CD4-positive, alpha-beta memory T cell (primary cell): Measurements from ENCODE around the gene HTR6. TPM values are rescaled to one million over a fixed set of nuclear protein-coding genes. Genes with fewer than 3 reads are reported as not detected.
A peak's percentile ranks its signal among the peaks of the same experiment; 100 is the strongest.

Source experiments
- CTCF ChIA-PET: fragments of 350-600 bp; sonication (Branson Sonifier 250); formaldehyde crosslinking; loops from one replicate; lab custom pipeline; 2021; ENCODE audit warnings: inconsistent platforms; ENCODE audit not compliant: partially characterized antibody; lab: Charles Lee
- POLR2A ChIA-PET: fragments of 350-600 bp; sonication (Branson Sonifier 250); formaldehyde crosslinking; loops from one replicate; lab custom pipeline; 2021; ENCODE audit not compliant: partially characterized antibody; lab: Charles Lee
- DNase-seq, 5 donors: peaks; one replicate each; pipeline versions ENCODE4 v3.0.0 to v3.0.0-alpha.2; 2020 to 2022; ENCODE audit warnings: mixed read lengths in 1 of 5
- H3K27ac ChIP-seq: one replicate; pipeline ENCODE4 v1.7.0; 2013; ENCODE audit warnings: low read depth, low read length
- H3K27me3 ChIP-seq: 2 replicates; pipeline ENCODE4 v1.7.0; 2013; ENCODE audit warnings: mild to moderate bottlenecking, low read length, moderate library complexity; ENCODE audit not compliant: insufficient read depth
- H3K36me3 ChIP-seq: 2 replicates; pipeline ENCODE4 v1.7.0; 2013; ENCODE audit warnings: mild to moderate bottlenecking, low read length, moderate library complexity; ENCODE audit not compliant: insufficient read depth
- H3K4me1 ChIP-seq: 2 replicates; pipeline ENCODE4 v1.7.0; 2013; ENCODE audit warnings: mild to moderate bottlenecking, low read length, moderate library complexity; ENCODE audit not compliant: insufficient read depth
- H3K4me3 ChIP-seq, 2 donors: one replicate each; pipeline ENCODE4 v1.7.0; 2013; ENCODE audit warnings: low read length in 2 of 2, mild to moderate bottlenecking in 1 of 2
- H3K9me3 ChIP-seq, 2 donors: one replicate each; pipeline ENCODE4 v1.7.0; 2013; ENCODE audit warnings: low read length in 2 of 2, control low read depth in 1 of 2; ENCODE audit not compliant: control insufficient read depth in 1 of 2
- H3K27ac Mint-ChIP-seq, 7 donors: one replicate each; pipeline ENCODE4 v1.8.0; 2020 to 2021; ENCODE audit warnings: mixed read lengths in 7 of 7, mild to moderate bottlenecking in 6 of 7, inconsistent platforms in 3 of 7, moderate library complexity in 3 of 7
- H3K27me3 Mint-ChIP-seq, 2 donors: one replicate each; pipeline ENCODE4 v1.8.0; 2020 to 2021; ENCODE audit warnings: mixed read lengths in 2 of 2
- H3K36me3 Mint-ChIP-seq, 2 donors: one replicate each; pipeline ENCODE4 v1.8.0; 2020 to 2021; ENCODE audit warnings: mixed read lengths in 2 of 2, inconsistent platforms in 1 of 2, mild to moderate bottlenecking in 1 of 2
- H3K4me1 Mint-ChIP-seq, 4 donors: one replicate each; pipeline ENCODE4 v1.8.0; 2020 to 2021; ENCODE audit warnings: mixed read lengths in 4 of 4, mild to moderate bottlenecking in 1 of 4
- H3K4me3 Mint-ChIP-seq, 8 donors: one replicate each; pipeline ENCODE4 v1.8.0; 2020 to 2021; ENCODE audit warnings: mixed read lengths in 8 of 8, mild to moderate bottlenecking in 7 of 8, moderate library complexity in 6 of 8, inconsistent platforms in 3 of 8
- H3K9me3 Mint-ChIP-seq, 8 donors: one replicate each; pipeline ENCODE4 v1.8.0; 2020 to 2021; ENCODE audit warnings: mixed read lengths in 8 of 8, mild to moderate bottlenecking in 5 of 8, inconsistent platforms in 3 of 8, moderate library complexity in 1 of 8
- intact Hi-C: fragments of 100-400 bp; cut with micrococcal nuclease; formaldehyde crosslinking; loops from one replicate; pipeline ENCODE4 v1.15.1; 2023
- polyA plus RNA-seq, 2 donors: library from polyadenylated mRNA; unstranded; fragments of 300-500 nt; fragmentation: Illumina TruSeq; gene quantifications; one replicate each; pipeline ENCODE4 v1.2.3, GENCODE V29; 2021
- total RNA-seq, 2 experiments: library from RNA; stranded (reverse); gene quantifications; one replicate each; pipeline ENCODE4 v1.2.3, GENCODE V29; 2021

Gene HTR6
- total and polyA plus RNA-seq, 4 experiments from 2014 or later, result 0.33 to 1.1 (median 0.44) TPM; not detected in 1

DNA sequence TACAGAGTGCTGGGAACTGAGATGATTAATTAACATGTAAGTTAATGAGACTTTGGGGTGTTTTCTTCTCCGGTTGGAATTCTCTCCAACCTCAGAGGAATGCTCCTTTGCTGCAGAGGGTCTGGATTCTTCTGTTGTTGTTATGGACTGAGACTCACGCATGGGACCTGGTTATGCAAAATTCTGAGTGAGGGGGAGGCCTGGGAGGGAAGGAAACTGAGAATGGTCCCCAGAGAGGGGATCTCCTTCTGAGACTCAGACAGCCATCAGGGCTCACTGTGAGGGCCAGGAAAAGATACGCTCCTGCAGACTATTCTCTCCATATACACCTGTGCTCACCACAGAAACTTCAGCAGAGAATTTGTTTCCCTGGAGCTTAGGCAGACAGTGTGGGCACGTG lies 56.3 kb downstream of the HTR6 start:
- no peaks in the 10 kb centered on the region for H3K27me3 Mint-ChIP-seq
- no peak overlapping the region for H3K4me3 Mint-ChIP-seq
- Histone ChIP-seq H3K4me3 (no peak overlapping the region), H3K36me3 (peaks cover 10% of the 10 kb centered on the region), H3K27ac (no peak overlapping the region), H3K27me3 (no peaks in the 10 kb centered on the region), H3K4me1 (no peaks in the 10 kb centered on the region), H3K9me3 (no peaks in the 10 kb centered on the region)
- POLR2A ChIA-PET, result no interaction called here
- H3K9me3 Mint-ChIP-seq, result no peaks in the 10 kb centered on the region
- peak overlapping the region in 2 of 7 donors; percentile 57 to 73 for H3K27ac Mint-ChIP-seq
- peaks cover 0 to 4% (median 0%) of the 10 kb centered on the region in 4 donors for H3K4me1 Mint-ChIP-seq
- CTCF ChIA-PET, result no interaction called here
- no peak for DNase-seq
- H3K36me3 Mint-ChIP-seq, result peaks cover 14 to 31% of the 10 kb centered on the region in 2 donors
- intact Hi-C loops, result no loop called here

DNA sequence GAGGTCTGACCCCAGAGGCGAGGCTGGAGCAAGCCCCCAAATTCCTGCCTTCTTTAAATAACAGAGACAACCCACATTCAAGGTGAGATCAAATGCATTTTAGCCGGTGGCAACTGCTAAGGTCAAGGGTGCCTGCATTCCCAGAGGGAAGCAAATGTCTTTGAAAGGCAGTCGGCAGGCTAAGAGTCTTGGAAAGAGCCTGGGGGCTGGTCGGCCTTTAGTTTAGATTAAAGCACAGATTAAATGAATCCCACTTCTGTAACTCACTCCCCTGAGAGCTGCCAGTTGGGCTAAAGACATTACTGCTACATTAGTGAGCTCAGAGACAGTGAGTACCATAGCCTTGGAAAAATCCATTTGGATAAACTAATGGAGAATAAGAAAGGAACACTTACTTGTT lies 59.2 kb downstream of the HTR6 start:
- no peak for DNase-seq
- POLR2A ChIA-PET, result no interaction called here
- H3K36me3 Mint-ChIP-seq, result peaks cover 24 to 46% of the 10 kb centered on the region in 2 donors
- no peak overlapping the region for H3K27ac Mint-ChIP-seq
- H3K27me3 Mint-ChIP-seq, result no peaks in the 10 kb centered on the region
- intact Hi-C loops, result no loop called here
- Histone ChIP-seq H3K36me3 (peaks cover 11% of the 10 kb centered on the region), H3K27ac (no peak overlapping the region), H3K9me3 (no peaks in the 10 kb centered on the region), H3K4me1 (no peaks in the 10 kb centered on the region), H3K4me3 (no peak overlapping the region), H3K27me3 (no peaks in the 10 kb centered on the region)
- CTCF ChIA-PET, result interaction anchor here (1.6 kb wide), 1 partner anchor 14 kb away, joined by 3 read pairs; no protein-coding TSS in a partner anchor
- H3K4me1 Mint-ChIP-seq, result peaks cover 0 to 4% (median 0%) of the 10 kb centered on the region in 4 donors
- H3K9me3 Mint-ChIP-seq, result no peaks in the 10 kb centered on the region
- no peak overlapping the region for H3K4me3 Mint-ChIP-seq

- ChIA-PET POLR2A (interaction anchor here (1.2 kb wide), 1 partner anchor 11 kb away, joined by 3 read pairs; no protein-coding TSS in a partner anchor), CTCF (interaction anchor here (2.0 kb wide), 1 partner anchor 10 kb away, joined by 5 read pairs; no protein-coding TSS in a partner anchor)
- Histone ChIP-seq H3K27ac (no peak overlapping the region), H3K9me3 (peaks cover 0 to 6% of the 10 kb centered on the region in 2 donors), H3K27me3 (no peaks in the 10 kb centered on the region), H3K4me1 (no peaks in the 10 kb centered on the region), H3K36me3 (peaks cover 18% of the 10 kb centered on the region), H3K4me3 (no peak overlapping the region)
- Mint-ChIP-seq H3K27ac (peak overlapping the region in 1 of 7 donors; percentile 17), H3K9me3 (peaks cover 0 to 4% (median 0%) of the 10 kb centered on the region in 8 donors), H3K4me3 (no peak overlapping the region), H3K27me3 (no peaks in the 10 kb centered on the region), H3K4me1 (peaks cover 0 to 4% (median 0%) of the 10 kb centered on the region in 4 donors), H3K36me3 (peaks cover 31 to 53% of the 10 kb centered on the region in 2 donors)
- DNase-seq, result no peak
- intact Hi-C loops, result no loop called here
Measured at GRCh38 chr1:19725606-19726005, 60.9 kb downstream of the HTR6 start.

DNA sequence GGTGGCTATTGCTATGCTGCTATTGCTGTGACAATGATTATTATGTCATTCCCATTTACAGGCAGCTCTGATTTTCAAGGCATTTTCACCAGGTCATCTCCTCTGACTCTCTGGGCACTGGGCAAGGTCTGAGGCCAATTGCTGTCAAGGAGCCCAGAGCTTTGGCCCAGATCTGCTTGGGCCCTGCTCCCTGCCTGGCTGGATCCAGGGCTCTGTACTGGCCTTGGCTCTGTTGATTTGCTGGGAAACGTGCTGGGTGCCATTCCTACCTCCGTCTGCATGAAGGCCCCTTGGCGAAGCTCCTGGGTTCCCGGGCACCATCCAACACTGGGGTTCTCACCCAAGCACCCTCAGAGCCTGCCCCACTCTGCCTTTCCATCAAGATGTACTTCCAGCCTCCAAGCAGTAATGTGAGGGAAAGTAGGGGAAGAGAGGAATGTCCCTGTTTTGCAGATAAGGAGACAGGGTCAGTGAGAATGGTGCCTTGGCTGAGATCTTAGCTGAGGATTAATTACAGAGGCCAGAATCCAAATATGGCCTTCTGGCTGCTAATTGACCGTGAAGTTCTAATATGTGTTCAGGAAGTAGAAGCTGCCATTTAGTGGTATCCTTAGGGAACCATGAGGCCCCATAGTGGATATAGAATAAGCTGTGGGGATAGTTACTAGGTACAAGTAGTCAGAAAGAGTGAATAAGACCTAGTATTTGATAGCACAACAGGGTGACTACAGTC lies 63.9 kb downstream of the HTR6 start:
- H3K36me3 Mint-ChIP-seq, result peaks cover 56 to 67% of the 10 kb centered on the region in 2 donors
- H3K9me3 Mint-ChIP-seq, result peaks cover 0 to 9% (median 2%) of the 10 kb centered on the region in 8 donors
- Histone ChIP-seq H3K4me3 (no peak overlapping the region), H3K27ac (no peak overlapping the region), H3K27me3 (no peaks in the 10 kb centered on the region), H3K4me1 (no peaks in the 10 kb centered on the region), H3K36me3 (peaks cover 13% of the 10 kb centered on the region), H3K9me3 (peaks cover 0 to 9% of the 10 kb centered on the region in 2 donors)
- intact Hi-C loops, result no loop called here
- no peak for DNase-seq
- no peak overlapping the region for H3K27ac Mint-ChIP-seq
- POLR2A ChIA-PET, result no interaction called here
- no peak overlapping the region for H3K4me3 Mint-ChIP-seq
- no peaks in the 10 kb centered on the region for H3K27me3 Mint-ChIP-seq
- H3K4me1 Mint-ChIP-seq, result no peaks in the 10 kb centered on the region
- CTCF ChIA-PET, result interaction anchor here (0.6 to 1.6 kb wide), 3 partner anchors 13 to 69 kb away, joined by 3 to 4 read pairs (median 3); no protein-coding TSS in a partner anchor

GRCh38 chr1:19730232-19730631 lies 65.6 kb downstream of the HTR6 start:
- H3K4me3 Mint-ChIP-seq, result no peak overlapping the region
- peaks cover 0 to 9% (median 2%) of the 10 kb centered on the region in 8 donors for H3K9me3 Mint-ChIP-seq
- intact Hi-C loops, result no loop called here
- no peaks in the 10 kb centered on the region for H3K27me3 Mint-ChIP-seq
- ChIA-PET POLR2A (no interaction called here), CTCF (interaction anchor here (2.7 kb wide), 1 partner anchor 15 kb away, joined by 14 read pairs; no protein-coding TSS in a partner anchor)
- H3K4me3 ChIP-seq, result no peak overlapping the region
- H3K36me3 ChIP-seq, result peaks cover 13% of the 10 kb centered on the region
- no peak overlapping the region for H3K27ac Mint-ChIP-seq
- H3K4me1 Mint-ChIP-seq, result no peaks in the 10 kb centered on the region
- peaks cover 65 to 68% of the 10 kb centered on the region in 2 donors for H3K36me3 Mint-ChIP-seq
- no peak for DNase-seq
- no peaks in the 10 kb centered on the region for H3K27me3 ChIP-seq
- H3K27ac ChIP-seq, result no peak overlapping the region
- H3K9me3 ChIP-seq, result peaks cover 0 to 9% of the 10 kb centered on the region in 2 donors
- H3K4me1 ChIP-seq, result no peaks in the 10 kb centered on the region

Other genes starting within 250 kb of the HTR6 start
- 100 to 1,000 TPM; 244 to 255 TPM for gene CAPZB, start 179.3 kb upstream of the HTR6 start, total RNA-seq
- gene CAPZB, start 179.3 kb upstream of the HTR6 start, polyA plus RNA-seq, result 100 to 1,000 TPM; 436 to 602 TPM
- 10 to 100 TPM; 22.8 to 24.6 TPM for gene NBL1, start 20.6 kb upstream of the HTR6 start, total RNA-seq
- gene NBL1, start 20.6 kb upstream of the HTR6 start, polyA plus RNA-seq, result 10 to 100 TPM in 1 of 2 donors, 1 to 10 TPM in 1; 8.9 to 12.0 TPM
- 10 to 100 TPM; 28.6 to 32.7 TPM for gene TMCO4, start 135.0 kb downstream of the HTR6 start, total RNA-seq
- 10 to 100 TPM; 14.9 to 16.8 TPM for gene TMCO4, start 135.0 kb downstream of the HTR6 start, polyA plus RNA-seq
- not detected for gene RNF186, start 150.4 kb downstream of the HTR6 start, total RNA-seq
- not detected for gene RNF186, start 150.4 kb downstream of the HTR6 start, polyA plus RNA-seq
- gene OTUD3, start 217.5 kb downstream of the HTR6 start, total RNA-seq, result 10 to 100 TPM; 18.4 to 18.7 TPM
- gene OTUD3, start 217.5 kb downstream of the HTR6 start, polyA plus RNA-seq, result 1 to 10 TPM; 1.8 to 3.1 TPM